Stimulated activated CD4-positive, alpha-beta T cell treated with anti-CD3 and anti-CD28 coated beads, TNF-alpha, amount 100 ng/mL, for 24 hours (primary cell): ENCODE measurements around the gene ATRIP.
A peak's percentile ranks its signal among the peaks of the same experiment; 100 is the strongest.

ENCODE experiments used
- DNase-seq, 3 experiments: peaks; one replicate each; pipeline ENCODE4 v3.0.0-alpha.2; 2020; ENCODE audit warnings: low read depth in 3 of 3

The ATRIP gene

DNA sequence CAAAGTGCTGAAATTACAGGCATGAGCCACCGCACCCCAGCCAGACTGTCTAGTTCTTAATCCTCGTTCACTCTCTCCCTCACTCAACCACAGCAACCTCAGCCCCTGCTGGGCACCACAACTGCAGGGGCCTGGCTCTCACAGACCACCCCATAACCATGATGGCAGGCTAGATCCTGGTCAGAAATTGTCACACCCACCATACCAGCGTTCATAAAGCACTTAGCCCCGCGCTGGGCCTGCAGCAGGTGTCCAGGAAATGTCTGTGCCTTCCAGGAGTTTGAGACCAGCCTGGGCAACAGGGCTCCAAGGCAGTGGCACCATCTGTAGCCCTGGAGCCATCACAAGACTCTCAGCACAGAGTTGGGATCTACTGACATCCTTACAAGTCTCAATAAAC, 55.6 kb downstream of the ATRIP start:
- no peak for DNase-seq

DNA sequence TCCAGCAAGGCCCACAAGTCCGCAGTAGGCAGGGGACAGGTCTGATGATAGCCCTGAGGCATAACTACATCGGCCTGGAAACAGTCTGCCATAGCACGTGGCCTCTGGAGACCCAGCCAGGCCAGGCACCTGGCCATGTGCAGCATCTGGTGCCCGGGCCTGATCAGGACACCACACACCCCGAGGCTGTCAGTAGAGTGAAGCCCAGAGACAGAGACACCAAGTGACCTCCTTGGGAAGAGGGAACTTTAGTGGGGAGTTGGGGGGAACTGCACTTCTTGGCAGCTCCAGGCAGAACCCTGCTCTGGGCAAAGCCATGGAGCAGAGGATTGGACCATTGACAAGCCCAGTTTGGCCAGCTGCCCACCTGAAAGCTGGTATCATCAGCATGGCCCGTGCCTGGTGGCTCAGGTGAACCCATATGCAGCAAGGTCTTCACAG, 56.2 kb downstream of the ATRIP start:
- no peak for DNase-seq

DNA sequence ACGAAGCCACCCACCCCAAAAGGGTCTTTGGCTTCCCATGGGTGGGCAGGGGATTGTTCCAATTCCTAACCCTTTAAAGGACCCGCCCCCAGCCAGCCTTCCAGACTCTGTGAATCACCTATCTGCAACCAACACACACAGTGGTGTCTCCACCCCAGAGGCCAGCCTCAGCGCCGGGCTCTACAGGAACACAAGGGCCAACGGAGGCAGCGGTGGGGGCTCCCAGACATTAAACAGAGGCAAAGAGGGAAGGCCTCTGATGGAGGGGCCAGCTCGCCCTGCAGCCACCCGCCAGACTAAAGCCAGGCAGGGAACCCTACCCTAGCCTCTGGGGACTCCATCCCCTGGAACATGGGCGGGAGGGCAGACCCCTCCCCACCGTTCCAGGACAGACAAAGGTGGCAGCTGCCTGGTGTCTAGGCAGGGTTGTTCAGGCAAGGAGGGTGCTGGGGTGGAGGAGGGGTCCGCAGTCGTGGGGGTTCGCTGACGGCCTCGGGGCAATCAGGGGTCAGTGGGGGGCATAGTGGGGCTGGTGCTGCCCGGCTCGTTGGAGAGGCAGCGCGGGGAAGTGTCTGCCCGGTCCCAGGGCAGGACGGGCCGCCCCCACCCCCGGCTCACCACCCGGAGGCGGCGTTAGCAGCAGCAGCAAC, 57.0 kb downstream of the ATRIP start:
- no peak for DNase-seq

DNA sequence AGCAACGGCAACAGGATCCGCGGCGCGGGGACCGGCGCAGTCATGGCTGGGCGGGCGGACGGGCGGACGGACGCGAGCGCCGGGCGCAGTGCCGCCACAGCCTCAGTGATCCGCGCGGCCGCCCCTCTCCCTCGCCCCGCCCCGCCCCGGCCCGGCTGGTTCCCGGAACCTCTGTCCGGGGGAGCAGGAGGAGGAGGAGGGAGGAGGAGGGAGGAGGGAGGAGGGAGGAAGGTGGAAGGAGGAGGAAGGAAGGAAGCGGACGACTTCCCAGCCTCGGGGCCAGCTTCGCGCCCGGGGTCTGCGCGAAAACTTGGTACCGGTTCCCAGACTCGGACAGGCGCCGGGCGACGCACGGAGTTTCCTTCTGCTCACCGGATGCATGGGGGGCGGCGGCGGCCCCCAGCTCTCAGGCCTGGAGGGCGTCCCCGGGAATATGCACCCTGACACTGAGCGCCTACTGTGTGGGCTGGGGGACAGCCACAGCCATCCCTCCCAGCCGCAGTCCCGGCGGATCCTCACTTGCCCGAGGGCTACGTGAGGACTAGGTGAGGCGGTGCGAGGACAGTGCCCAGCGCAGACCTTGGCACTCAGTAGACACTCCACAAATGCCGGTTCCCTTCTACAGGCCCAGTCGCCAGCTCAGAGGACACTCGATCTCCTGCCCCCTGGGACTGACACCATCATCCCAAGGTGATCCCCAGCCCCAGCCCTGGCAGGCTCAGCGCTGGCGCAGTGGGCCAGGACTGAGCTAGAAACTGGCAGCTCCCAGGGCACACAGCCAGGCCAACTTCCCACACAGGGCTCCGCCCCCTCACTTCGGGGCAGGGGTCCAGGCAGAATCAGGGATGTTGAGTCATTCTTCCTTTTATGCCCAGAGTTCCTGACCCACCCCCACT, 57.8 kb downstream of the ATRIP start, which contains the start of gene SHISA5:
TSS of gene SHISA5 (minus strand) at position 124 of the 896 bp plus-strand sequence. CDS start at position 44, 80 bp downstream.
- peak; percentile 15 to 66 (median 31) for DNase-seq

DNA sequence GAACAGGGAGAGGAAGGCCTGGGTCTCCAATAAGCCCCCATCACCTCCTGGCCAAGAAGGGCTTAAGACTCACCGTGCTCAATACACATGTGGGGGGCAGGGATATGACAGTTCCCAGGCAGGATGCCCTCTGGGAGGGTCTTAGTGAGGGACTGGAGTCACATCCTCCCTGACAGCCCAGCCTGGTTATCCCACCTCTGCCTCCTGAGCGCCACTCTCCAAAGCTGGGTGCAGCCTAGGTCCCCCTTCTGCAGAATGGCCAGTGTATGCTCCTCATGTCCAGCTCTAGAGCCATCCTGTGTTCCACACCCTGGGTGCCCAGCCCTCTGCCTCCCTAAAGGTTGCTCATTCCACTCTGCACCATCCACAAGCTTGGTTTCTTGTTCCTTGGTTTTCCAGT, 58.6 kb downstream of the ATRIP start:
- no peak for DNase-seq

DNA sequence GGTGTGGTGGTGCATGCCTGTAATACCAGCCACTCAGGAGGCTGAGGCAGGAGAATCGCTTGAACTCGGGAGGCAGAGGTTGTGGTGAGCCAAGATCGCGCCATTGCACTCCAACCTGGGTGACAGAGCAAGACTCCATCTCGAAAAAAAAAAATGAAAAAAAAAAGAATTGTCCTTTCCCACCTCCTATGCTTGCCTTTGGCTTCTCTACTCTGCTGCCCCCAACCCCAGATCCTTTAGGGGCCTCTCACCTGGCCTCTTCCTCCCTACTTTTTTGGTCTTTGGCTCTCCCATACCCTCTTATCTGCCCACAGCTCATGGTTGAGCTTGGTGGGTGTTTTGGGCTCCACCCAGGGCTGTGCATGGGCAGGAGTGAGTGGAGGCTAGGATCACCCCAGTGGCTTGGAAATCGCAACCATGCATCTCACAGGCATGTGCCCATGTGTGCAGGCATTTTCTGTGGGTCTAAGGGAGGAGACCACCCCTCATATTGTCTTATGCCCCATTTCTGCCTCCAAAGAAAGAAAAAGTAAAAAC, 59.5 kb downstream of the ATRIP start:
- DNase-seq: no peak

- peak; percentile 46 to 66 (median 57) for DNase-seq
Observed at GRCh38 chr3:48507256-48508061, 60.9 kb downstream of the ATRIP start.

- no peak for DNase-seq
Observed at GRCh38 chr3:48511551-48511950, 65.0 kb downstream of the ATRIP start.

DNA sequence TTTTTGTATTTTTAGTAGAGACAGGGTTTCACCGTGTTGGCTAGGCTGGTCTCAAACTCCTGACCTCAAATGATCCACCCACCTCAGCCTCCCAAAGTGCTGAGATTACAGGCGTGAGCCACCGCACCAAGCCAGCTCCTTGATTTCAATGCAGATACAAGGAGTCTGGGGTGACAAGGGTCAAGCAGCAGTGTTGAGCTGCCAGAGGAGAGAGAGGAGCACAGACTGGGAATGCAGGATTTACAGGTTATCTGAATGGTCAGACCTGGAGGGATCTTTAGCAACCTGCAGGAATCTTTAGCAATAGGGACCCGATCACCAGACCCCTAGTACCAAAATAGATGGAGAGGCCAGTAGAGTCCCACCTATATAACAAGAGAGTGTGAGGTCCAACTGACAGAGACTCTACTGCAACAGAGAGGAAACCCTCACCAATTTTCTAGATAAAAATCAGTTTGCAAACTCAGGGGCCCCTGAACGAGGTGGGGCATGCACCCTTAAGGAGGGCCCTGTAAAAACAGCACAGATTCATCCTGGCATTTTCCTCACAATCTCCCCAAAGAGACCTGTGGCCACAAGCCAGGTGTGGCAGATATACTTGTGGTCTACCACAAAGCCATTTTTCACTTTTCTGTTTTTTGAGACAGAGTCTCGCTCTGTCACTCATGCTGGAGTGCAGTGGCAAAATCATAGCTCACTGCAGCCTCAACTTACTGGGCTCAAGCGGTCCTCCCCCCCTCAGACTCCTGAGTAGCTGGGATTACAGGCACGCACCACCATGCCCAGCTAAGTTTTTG, 68.1 kb downstream of the ATRIP start:
- DNase-seq: no peak
